IgD-negative memory B cell (primary cell): ENCODE measurements around the gene RPTN. TPM values are rescaled to one million over a fixed set of nuclear protein-coding genes. Genes with fewer than 3 reads are reported as not detected.

ENCODE experiments used
- H3K27ac Mint-ChIP-seq, 3 donors: one replicate each; pipeline ENCODE4 v1.8.0; 2020 to 2022; ENCODE audit warnings: mild to moderate bottlenecking in 3 of 3, mixed read lengths in 3 of 3, moderate library complexity in 1 of 3
- H3K27me3 Mint-ChIP-seq: one replicate; pipeline ENCODE4 v1.8.0; 2021; ENCODE audit warnings: mixed read lengths
- H3K36me3 Mint-ChIP-seq: one replicate; pipeline ENCODE4 v1.8.0; 2020; ENCODE audit warnings: mild to moderate bottlenecking, mixed read lengths
- H3K4me1 Mint-ChIP-seq, 3 donors: one replicate each; pipeline ENCODE4 v1.8.0; 2020 to 2022; ENCODE audit warnings: mixed read lengths in 3 of 3, mild to moderate bottlenecking in 1 of 3
- H3K4me3 Mint-ChIP-seq, 4 donors: one replicate each; pipeline ENCODE4 v1.8.0; 2020 to 2022; ENCODE audit warnings: mild to moderate bottlenecking in 4 of 4, mixed read lengths in 4 of 4, moderate library complexity in 3 of 4
- H3K9me3 Mint-ChIP-seq, 3 donors: one replicate each; pipeline ENCODE4 v1.8.0; 2020 to 2021; ENCODE audit warnings: mixed read lengths in 3 of 3, mild to moderate bottlenecking in 1 of 3
- polyA plus RNA-seq: library from polyadenylated mRNA; unstranded; fragments of 300-500 nt; fragmentation: Illumina TruSeq; gene quantifications from one replicate; pipeline ENCODE4 v1.2.3, GENCODE V29; 2021

Gene RPTN
- polyA plus RNA-seq, 1 donor from 2014 or later, result not detected

DNA sequence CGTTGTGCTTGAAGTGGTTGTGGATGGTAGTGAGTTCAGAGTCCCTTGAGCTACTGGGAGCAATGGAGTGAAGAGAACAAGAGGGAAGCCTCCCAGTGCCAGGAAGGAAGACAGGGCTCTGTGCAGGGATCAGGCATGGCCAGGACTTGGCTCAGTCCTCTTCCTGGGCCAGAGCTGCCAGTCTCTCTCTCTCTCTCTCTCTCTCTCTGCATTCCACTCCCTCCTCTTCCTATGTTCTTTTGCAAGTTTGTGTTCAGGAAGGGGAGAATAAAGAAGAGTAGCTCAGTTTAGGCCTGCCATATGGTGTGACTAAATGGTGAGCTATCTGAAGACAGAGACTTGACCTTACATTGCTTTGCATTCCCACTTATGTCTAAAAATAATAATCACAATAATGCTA is 20.5 kb upstream of the RPTN start:
- Mint-ChIP-seq H3K4me1 (no peaks in the 10 kb centered on the region), H3K27me3 (peaks cover 11% of the 10 kb centered on the region), H3K36me3 (no peaks in the 10 kb centered on the region), H3K9me3 (peaks cover 0 to 6% (median 0%) of the 10 kb centered on the region in 3 donors), H3K27ac (no peak overlapping the region), H3K4me3 (no peak overlapping the region)

DNA sequence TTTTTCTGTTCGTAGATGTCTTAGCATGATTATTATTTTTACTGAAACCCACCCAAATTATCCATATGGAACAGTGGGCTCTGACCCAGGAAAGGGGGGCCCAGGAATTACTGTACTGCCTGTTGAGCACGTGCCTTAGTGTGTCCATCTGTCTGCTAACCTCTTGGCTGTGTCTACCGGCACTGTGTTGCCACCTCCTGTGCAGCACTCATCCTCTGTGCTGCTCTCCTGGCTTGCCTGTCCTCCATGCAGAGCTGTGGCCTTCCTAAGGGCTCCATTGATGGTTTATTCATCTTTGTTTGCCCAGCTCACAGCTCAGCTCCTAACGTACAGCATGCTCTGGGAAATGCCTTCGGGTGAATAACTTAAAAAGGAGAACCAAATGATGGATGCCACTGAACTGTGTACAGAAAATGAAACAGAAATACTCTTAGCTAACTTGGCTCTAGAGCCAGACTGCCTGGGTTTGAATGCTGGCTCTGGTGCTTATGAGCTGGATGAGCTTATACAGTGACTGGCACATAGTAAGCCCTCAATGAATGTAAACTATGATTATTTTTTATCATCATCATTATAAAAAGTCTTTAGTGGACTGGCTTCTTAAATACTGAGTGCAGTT is 11.4 kb upstream of the RPTN start:
- H3K36me3 Mint-ChIP-seq, result no peaks in the 10 kb centered on the region
- peaks cover 9% of the 10 kb centered on the region for H3K27me3 Mint-ChIP-seq
- peaks cover 7 to 8% (median 8%) of the 10 kb centered on the region in 3 donors for H3K4me1 Mint-ChIP-seq
- no peak overlapping the region for H3K4me3 Mint-ChIP-seq
- H3K27ac Mint-ChIP-seq, result no peak overlapping the region
- no peaks in the 10 kb centered on the region for H3K9me3 Mint-ChIP-seq

DNA sequence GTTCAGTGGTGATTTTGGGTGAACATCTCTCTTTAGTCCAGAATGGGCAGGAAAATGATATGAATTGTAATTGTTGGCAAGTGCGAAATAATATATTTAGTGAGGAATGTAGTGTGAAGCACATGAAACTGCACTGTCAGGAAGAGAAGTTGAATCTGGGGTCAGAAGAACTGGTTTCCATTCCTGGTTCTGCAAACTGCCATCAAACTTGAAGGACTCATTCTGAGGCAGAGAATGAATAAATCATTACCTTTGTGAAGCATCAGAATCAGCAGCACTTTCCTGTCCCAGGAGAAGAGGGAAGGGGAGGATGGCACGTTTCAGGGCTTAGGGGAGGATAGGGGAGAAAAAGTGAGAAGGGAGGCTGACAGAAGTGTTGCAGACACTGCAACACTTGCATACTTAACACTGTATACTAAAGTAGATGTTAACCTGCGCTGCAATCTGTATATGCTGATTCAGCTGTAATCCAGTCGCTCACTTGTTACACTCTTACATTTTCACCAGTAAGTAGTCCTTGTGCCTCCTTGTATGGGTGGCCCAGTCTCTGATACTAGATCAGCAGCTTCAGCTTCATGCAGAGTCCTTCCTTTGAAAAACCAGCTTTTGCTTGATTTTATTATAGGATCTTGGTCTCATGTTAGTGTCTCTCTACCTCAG is 10.5 kb upstream of the RPTN start:
- Mint-ChIP-seq H3K27ac (no peak overlapping the region), H3K4me1 (peaks cover 8 to 11% (median 10%) of the 10 kb centered on the region in 3 donors), H3K4me3 (no peak overlapping the region), H3K9me3 (no peaks in the 10 kb centered on the region), H3K27me3 (peaks cover 11% of the 10 kb centered on the region), H3K36me3 (no peaks in the 10 kb centered on the region)

DNA sequence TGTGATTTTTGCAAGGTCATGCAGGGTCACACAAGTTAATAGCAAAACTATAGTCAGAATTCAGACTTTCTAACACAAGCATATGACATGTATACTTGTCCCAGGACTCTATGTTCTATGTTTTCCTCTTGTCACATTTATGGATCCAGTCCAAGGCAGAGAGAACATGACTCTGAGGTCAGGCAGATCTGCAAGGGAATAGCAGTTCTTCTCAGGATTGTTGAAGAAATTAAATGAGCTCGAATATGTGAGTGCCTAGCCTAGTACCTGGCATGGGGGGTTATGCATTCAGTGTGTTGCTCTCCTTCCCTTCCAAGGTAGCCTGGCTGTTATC is 9.5 kb upstream of the RPTN start:
- Mint-ChIP-seq H3K4me1 (peaks cover 8 to 11% (median 10%) of the 10 kb centered on the region in 3 donors), H3K27ac (no peak overlapping the region), H3K9me3 (no peaks in the 10 kb centered on the region), H3K36me3 (no peaks in the 10 kb centered on the region), H3K27me3 (peaks cover 11% of the 10 kb centered on the region), H3K4me3 (no peak overlapping the region)

DNA sequence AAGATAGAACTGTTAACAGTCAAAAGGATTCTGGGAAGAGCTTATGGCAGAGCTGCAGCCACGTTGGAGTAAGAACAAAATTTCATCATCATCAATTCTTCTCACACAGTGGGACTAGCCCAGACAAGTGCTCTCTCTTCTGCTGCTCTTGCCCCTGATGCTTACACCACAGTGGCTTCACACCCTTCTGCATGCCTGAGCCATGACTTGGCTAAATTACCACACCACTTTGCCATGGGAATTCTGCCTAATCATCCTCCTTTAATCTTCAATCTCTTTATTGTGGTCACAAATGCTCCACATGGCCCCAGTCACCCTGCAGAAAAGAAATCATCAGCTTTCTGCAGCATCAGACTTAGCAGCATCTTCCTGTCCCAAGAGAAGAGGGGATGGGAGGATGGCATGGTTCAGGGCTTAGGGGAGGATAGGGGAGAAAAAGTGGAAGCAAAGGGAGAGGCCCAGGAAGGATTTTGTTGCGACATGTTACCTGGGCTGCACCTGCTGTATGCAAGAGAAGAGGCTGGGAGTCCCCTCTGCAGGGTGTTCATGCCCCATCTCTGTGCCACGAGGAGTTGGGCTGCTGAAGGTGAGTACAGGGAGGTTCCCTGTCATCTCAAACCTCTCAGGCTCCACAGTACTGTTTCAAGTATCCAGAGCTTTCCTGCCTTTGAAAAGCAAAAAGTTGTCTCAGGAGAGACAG is 9.0 kb upstream of the RPTN start:
- peaks cover 11% of the 10 kb centered on the region for H3K27me3 Mint-ChIP-seq
- H3K4me3 Mint-ChIP-seq, result no peak overlapping the region
- H3K27ac Mint-ChIP-seq, result no peak overlapping the region
- no peaks in the 10 kb centered on the region for H3K9me3 Mint-ChIP-seq
- no peaks in the 10 kb centered on the region for H3K36me3 Mint-ChIP-seq
- peaks cover 8 to 11% (median 10%) of the 10 kb centered on the region in 3 donors for H3K4me1 Mint-ChIP-seq

DNA sequence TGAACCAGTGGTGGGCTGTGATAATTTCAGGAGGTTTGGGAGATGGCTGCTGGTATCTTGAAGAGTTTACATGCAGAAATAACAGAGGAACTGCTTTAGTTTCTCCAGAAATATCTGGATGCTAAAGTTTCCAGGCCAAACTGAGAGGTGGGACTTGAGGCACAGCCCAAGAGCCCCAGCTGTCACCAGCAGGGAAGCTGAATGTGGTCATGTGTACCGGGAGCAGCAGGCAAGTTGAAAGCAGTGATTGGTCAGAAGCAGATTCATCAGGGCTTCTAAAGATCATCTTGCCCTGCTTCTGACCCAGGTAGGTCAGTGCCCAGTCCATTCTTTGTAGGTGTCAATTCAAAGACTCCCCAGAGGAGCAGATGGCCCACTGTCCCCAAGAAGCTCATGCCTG is 7.9 kb upstream of the RPTN start:
- H3K4me3 Mint-ChIP-seq, result no peak overlapping the region
- no peak overlapping the region for H3K27ac Mint-ChIP-seq
- peaks cover 8 to 11% (median 10%) of the 10 kb centered on the region in 3 donors for H3K4me1 Mint-ChIP-seq
- H3K9me3 Mint-ChIP-seq, result no peaks in the 10 kb centered on the region
- no peaks in the 10 kb centered on the region for H3K36me3 Mint-ChIP-seq
- H3K27me3 Mint-ChIP-seq, result peaks cover 11% of the 10 kb centered on the region

DNA sequence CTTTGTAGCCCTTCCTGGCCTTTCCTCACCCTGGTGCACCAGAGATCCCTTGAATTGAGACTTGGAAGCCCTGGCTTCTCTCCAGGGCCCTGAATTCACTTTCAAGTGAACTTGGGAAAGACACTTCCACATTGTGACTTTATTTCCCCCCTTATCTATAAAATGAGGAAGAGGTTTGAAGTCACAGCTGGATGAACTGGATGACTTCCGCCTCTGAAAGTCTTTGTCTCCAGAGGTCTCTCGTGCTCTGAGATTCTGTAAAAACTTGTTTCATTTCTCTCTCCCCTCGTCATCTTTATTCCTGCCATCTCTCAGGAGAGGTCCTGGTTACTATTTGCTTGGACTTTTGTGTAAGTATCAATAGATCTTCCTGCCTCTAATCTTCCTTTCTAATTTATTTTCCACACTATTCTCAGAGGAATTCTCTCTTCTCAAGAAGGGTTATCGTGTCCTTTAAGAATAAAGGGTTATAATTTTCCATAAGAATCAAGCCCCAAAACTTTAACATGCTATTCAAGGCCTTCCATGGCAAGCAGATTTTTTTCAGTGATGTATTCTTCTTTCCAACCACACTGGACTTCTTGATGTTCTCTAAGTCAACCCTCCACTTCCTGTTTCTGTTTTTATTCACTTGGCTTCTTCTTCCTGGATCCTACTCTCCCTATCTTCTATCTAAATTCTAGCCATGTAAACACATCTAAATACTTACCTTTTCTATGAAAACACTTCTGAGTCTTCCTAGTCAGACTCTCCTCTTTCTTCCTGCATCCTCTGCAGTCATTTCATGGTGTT is 6.5 kb upstream of the RPTN start:
- no peaks in the 10 kb centered on the region for H3K9me3 Mint-ChIP-seq
- H3K36me3 Mint-ChIP-seq, result no peaks in the 10 kb centered on the region
- peaks cover 11 to 13% (median 12%) of the 10 kb centered on the region in 3 donors for H3K4me1 Mint-ChIP-seq
- H3K4me3 Mint-ChIP-seq, result peak overlapping the region in 2 of 4 donors; percentile 56 to 80
- H3K27me3 Mint-ChIP-seq, result peaks cover 11% of the 10 kb centered on the region
- H3K27ac Mint-ChIP-seq, result no peak overlapping the region

DNA sequence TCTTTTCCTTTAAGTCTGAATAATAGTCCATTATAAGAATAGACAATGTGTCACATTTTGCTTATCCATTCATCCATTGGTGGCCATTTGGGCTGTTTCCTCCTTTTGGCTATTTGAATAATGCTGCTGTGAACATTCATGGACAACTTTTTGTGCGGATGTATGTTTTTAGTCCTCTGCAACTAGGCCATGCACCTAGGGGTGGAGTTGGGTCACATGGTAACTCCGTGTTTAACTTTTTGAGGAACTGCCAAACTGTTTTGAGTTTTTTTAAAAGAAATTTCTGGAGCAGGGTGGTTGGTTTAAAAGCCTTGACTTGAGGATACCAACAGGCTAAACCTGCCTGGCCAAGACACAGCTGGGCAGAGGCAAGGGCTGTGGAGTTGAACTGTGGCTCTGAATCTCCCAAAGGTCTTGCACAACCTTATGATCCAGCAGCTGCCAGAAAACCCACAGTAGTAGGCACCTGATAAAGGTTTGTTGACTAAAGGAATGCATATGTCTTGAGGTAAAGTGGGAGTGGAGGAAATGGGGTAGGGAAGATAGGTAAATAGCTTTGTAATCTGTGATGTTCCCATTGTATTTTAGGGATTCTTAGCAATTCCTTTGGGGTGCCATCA is 5.6 kb upstream of the RPTN start:
- no peak overlapping the region for H3K4me3 Mint-ChIP-seq

DNA sequence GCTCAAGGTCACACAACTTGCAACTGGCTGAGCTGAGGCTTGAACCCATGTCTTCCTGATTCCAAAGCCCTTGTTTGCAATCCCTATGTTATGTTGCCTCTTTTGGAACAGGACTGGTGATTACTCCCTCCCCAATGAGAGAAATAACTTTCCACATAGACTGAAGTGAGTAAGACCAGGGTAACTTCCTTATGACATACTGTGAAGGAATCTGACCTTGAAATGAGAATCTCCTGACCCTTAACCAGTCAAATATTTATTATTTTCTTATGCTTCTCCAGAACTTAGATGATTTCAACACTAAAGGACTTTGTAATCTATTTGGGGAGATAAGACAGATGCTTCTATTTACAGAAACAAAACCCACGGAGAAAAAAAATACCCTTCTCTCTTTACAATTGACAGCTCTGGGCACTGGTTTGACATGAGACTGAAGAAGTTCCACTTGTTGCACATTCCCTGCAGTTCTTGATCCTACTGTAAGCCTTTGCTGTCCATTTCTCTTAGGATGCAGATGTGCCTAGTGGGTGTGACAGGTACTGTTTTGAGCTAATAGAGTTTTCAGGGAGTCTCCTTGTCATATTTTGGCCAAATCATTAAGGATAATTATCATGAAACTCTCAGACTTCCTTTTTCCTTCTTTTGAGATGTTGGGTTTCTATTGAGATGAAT is 3.9 kb upstream of the RPTN start:
- Mint-ChIP-seq H3K4me3 (no peak overlapping the region), H3K27ac (no peak overlapping the region), H3K27me3 (peaks cover 11% of the 10 kb centered on the region), H3K36me3 (no peaks in the 10 kb centered on the region), H3K9me3 (no peaks in the 10 kb centered on the region), H3K4me1 (peaks cover 11 to 14% (median 12%) of the 10 kb centered on the region in 3 donors)

More for the DNA sequence above, 5.6 kb upstream of the RPTN start:
- peaks cover 11 to 14% (median 12%) of the 10 kb centered on the region in 3 donors for H3K4me1 Mint-ChIP-seq
- H3K9me3 Mint-ChIP-seq, result no peaks in the 10 kb centered on the region
- H3K27me3 Mint-ChIP-seq, result peaks cover 11% of the 10 kb centered on the region
- H3K36me3 Mint-ChIP-seq, result no peaks in the 10 kb centered on the region
- no peak overlapping the region for H3K27ac Mint-ChIP-seq

DNA sequence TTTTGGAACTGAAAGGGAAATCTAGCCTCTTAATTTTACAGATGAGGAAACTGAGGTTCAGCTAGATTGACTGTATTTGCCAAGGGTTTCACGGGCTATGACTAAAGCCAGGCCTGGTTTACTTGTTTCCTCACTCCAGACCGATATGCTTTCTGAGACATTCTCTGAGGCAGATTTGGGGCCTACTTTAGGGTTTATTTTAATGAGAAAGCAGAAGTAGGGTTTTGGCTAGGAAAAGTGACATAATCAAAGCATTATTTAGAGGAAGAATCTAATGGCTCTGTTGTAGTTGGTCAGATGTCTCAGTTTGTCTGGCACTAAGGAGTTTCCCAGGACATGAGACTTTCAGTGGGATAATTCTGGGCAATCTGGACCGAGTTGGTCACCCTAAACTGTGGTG is 1.5 kb upstream of the RPTN start:
- Mint-ChIP-seq H3K27me3 (peaks cover 4% of the 10 kb centered on the region), H3K4me1 (peaks cover 5 to 9% (median 7%) of the 10 kb centered on the region in 3 donors), H3K27ac (no peak overlapping the region), H3K4me3 (no peak overlapping the region), H3K9me3 (no peaks in the 10 kb centered on the region), H3K36me3 (peaks cover 2% of the 10 kb centered on the region)

DNA sequence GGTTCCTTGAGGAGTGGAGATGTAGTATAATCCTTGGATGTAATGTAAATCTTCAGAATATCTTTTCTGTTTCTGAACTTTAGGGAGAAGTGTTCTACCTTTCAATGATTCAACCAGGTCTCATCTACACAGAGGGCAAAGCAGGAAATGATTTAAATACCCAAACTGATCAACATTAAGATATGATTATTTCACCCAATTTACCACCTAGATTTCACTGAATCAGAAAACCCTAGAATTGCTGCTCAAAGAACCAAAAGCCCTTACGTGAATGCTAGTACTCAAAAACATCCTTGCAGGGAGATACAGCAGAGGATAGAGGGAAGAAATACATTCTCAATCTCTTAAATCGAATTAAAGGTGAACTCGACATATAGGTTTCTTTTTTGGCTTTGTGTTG is 5.0 kb downstream of the RPTN start:
- no peak overlapping the region for H3K27ac Mint-ChIP-seq
- no peak overlapping the region for H3K4me3 Mint-ChIP-seq
- no peaks in the 10 kb centered on the region for H3K4me1 Mint-ChIP-seq
- no peaks in the 10 kb centered on the region for H3K27me3 Mint-ChIP-seq
- peaks cover 0 to 2% (median 2%) of the 10 kb centered on the region in 3 donors for H3K9me3 Mint-ChIP-seq
- peaks cover 6% of the 10 kb centered on the region for H3K36me3 Mint-ChIP-seq

DNA sequence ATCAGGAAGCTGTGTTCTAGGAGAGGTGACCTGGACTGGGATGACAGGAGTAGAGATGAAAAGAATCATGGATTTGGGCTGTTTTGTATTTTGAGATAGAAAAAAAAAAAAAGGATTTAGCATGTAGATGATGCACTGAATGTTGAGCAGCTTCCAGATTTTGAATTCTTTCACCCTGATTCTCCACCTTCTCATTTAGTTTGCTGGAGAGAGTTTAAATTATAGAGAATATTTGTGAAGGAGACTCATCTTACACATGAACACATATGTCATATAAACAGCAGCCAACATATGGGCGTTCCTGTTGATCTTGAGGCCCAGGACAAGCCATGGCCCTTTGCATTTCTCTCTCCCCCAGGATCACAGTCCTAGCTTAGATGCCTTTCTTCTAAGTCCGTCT is 7.4 kb downstream of the RPTN start:
- Mint-ChIP-seq H3K27ac (no peak overlapping the region), H3K9me3 (peaks cover 2 to 11% (median 4%) of the 10 kb centered on the region in 3 donors)

DNA sequence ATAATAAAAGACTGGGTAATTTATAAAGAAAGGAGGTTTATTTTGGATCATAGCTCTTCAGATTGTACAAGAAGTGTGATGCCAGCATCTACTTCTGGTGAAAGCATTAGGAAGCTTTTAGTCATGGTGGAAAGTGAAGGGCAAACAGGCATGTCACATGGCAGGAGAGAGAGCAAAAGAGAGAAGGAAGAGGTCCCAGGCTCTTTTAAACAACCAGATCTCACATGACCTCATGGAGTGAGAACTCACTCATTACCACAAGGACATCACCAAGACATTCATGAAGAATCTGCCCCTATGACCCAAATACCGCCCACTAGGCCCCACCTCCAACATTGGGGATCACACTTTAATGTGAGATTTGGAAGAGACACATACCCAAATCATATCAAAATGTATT is 10.0 kb downstream of the RPTN start:
- no peak overlapping the region for H3K27ac Mint-ChIP-seq
- H3K4me3 Mint-ChIP-seq, result no peak overlapping the region
- peaks cover 9% of the 10 kb centered on the region for H3K36me3 Mint-ChIP-seq
- H3K27me3 Mint-ChIP-seq, result peaks cover 6% of the 10 kb centered on the region
- peaks cover 9 to 20% (median 10%) of the 10 kb centered on the region in 3 donors for H3K9me3 Mint-ChIP-seq
- peaks cover 0 to 2% (median 0%) of the 10 kb centered on the region in 3 donors for H3K4me1 Mint-ChIP-seq

More for the DNA sequence above, 7.4 kb downstream of the RPTN start:
- no peaks in the 10 kb centered on the region for H3K4me1 Mint-ChIP-seq
- no peak overlapping the region for H3K4me3 Mint-ChIP-seq
- H3K27me3 Mint-ChIP-seq, result no peaks in the 10 kb centered on the region
- peaks cover 6% of the 10 kb centered on the region for H3K36me3 Mint-ChIP-seq

DNA sequence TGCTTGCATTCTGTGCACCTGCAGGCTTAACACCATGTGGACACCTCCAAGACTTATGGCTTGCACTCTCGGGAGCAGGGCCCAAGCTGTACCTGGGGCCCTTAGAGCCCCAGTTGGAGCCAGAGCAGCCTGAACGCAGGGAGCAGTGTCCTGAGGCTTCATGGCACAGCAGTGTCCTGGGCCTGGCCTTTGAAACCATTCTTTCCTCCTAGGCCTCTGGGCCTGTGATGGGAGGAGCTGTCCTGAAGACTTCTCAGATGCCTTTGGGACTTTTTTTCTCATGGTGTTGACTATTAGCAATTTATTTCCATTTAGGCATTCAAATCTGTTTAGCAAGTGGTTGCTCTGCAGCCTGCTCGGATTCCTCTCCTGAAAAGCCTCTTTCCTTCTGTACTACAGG is 11.0 kb downstream of the RPTN start:
- Mint-ChIP-seq H3K4me3 (no peak overlapping the region), H3K27me3 (peaks cover 11% of the 10 kb centered on the region), H3K4me1 (peaks cover 0 to 2% (median 0%) of the 10 kb centered on the region in 3 donors), H3K9me3 (peaks cover 8 to 20% (median 9%) of the 10 kb centered on the region in 3 donors), H3K27ac (no peak overlapping the region), H3K36me3 (peaks cover 8% of the 10 kb centered on the region)
